ENCODE results near the gene ZNF579. TPM values are rescaled to one million over a fixed set of nuclear protein-coding genes. Genes with fewer than 3 reads are reported as not detected.

The ZNF579 gene
- total and polyA plus RNA-seq, 10 of the 15 experiments (the other 5 are each of a cell fraction or from before 2014, with no cell fraction given): 0.11 to 11.7 (median 1.5) TPM

- TF ChIP-seq SKIL (IDR thresholded peaks at IDR 0.05; ENCODE audit: low read depth, poor library complexity, severe bottlenecking) (no peak), RFX5 (IDR thresholded peaks at IDR 0.05; ENCODE audit: low read depth, low read length) (0 out of 2 replicates have a peak, but pooled peaks have one; percentile 10), MEF2B (IDR thresholded peaks at IDR 0.05; ENCODE audit: partially characterized antibody, poor library complexity, severe bottlenecking) (peak; percentile 21), POLR2A (IDR thresholded peaks at IDR 0.05; ENCODE audit: low read depth, low read length) (peak; percentile 50), PAX8 (IDR thresholded peaks at IDR 0.05) (no peak), POU2F2 (IDR thresholded peaks at IDR 0.05; ENCODE audit: borderline replicate concordance, low read depth, low read length) (0 out of 3 replicates have a peak, but pooled peaks have one; percentile 42), NR2F1 (conservative IDR thresholded peaks at IDR 0.05) (no peak)
- TF ChIP-seq, protein P1, sequence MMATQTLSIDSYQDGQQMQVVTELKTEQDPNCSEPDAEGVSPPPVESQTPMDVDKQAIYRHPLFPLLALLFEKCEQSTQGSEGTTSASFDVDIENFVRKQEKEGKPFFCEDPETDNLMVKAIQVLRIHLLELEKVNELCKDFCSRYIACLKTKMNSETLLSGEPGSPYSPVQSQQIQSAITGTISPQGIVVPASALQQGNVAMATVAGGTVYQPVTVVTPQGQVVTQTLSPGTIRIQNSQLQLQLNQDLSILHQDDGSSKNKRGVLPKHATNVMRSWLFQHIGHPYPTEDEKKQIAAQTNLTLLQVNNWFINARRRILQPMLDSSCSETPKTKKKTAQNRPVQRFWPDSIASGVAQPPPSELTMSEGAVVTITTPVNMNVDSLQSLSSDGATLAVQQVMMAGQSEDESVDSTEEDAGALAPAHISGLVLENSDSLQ (IDR thresholded peaks at IDR 0.05): peak; percentile 51
Measured at GRCh38 chr19:55598719-55599467, 18.2 kb upstream of the ZNF579 start (continued).

DNA sequence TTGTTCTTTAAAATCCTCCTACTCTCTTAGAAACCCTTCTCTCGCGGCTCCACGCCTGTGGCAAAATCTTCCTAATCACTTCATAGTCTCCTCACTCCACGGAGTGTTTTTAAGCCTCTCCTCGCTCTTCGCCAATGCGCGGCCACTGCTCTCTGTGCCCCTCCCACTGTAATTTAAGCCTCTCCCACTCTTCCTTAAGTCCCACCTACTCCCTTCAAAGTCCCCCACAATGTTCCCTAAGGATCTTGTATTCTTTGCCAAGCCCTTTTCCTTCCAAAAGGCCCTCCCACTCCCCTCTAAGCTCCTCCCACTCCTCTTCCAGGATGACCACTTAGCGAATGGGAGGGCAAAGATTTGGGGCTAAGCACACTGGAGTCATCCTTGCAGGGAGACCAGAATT, 17.4 kb upstream of the ZNF579 start:
- FAIRE-seq: no peak
- intact Hi-C loops (cut with micrococcal nuclease; ENCODE audit: unreplicated experiment) (no loop called here), in situ Hi-C loops (cut with MboI) (no loop called here)
- BruUV-seq (replicated peaks): no TSS peak
- RAD21 ChIA-PET (ENCODE audit: unreplicated experiment): interaction anchor here (1.9 to 2.6 kb wide), 2 partner anchors 11 to 122 kb away, joined by 8 to 11 read pairs; partner anchors contain the start of gene ZNF628
- Histone ChIP-seq H3K4me3 (no peak overlapping the region), H3K4me2 (ENCODE audit: control insufficient read depth, insufficient read depth) (no peak overlapping the region), H3K9me3 (replicated peaks; ENCODE audit: control insufficient read depth, insufficient read depth, low read length) (peaks cover 2% of the 10 kb centered on the region; the same call in 2 of the 3 replicates), H3K4me1 (ENCODE audit: control insufficient read depth, insufficient read depth, low read length) (peaks cover 6% of the 10 kb centered on the region; the same call in 1 of the 2 replicates), H3K27me3 (replicated peaks in 1 of 2; ENCODE audit: control insufficient read depth in 2 of 2, insufficient read depth in 2 of 2, low read length in 1 of 2) (no peaks in the 10 kb centered on the region), H3K79me2 (ENCODE audit: control insufficient read depth, insufficient read depth, low read length) (peaks cover 10% of the 10 kb centered on the region), H2AFZ (ENCODE audit: control insufficient read depth, low read depth, low read length) (no peak overlapping the region), H3K9ac (ENCODE audit: control insufficient read depth, insufficient read depth, low read length) (no peak overlapping the region), H3K27ac (ENCODE audit: control insufficient read depth, insufficient read depth) (no peak overlapping the region), H3K36me3 (ENCODE audit: control insufficient read depth in 2 of 2, insufficient read depth in 2 of 2, low read length in 1 of 2) (peaks cover 0 to 8% of the 10 kb centered on the region in 2 experiments; a peak in 1 of 4 replicates), H4K20me1 (ENCODE audit: control insufficient read depth, insufficient read depth) (no peaks in the 10 kb centered on the region)
- CTCF ChIA-PET: interaction anchor here (2.3 to 2.4 kb wide), 3 partner anchors 28 to 94 kb away, joined by 8 to 11 read pairs (median 9); no protein-coding TSS in a partner anchor
- SMC1A ChIA-PET (ENCODE audit: uncharacterized antibody, unreplicated experiment): interaction anchor here (0.9 to 2.3 kb wide), 3 partner anchors 9 to 38 kb away, joined by 3 to 16 read pairs (median 5); no protein-coding TSS in a partner anchor
- POLR2A ChIA-PET: interaction anchor here (0.7 kb wide), 1 partner anchor 67 kb away, joined by 3 read pairs; no protein-coding TSS in a partner anchor
- no peak for DNase-seq (ENCODE audit: low read depth, low spot score)
- WGBS (ENCODE audit: insufficient coverage, insufficient replicate concordance, low lambda C conversion rate, missing lambda C conversion rate): over 99% methylated on average over 9 of the region's 9 CpGs
- no peak for ATAC-seq
- TF ChIP-seq SRF (IDR thresholded peaks at IDR 0.05; ENCODE audit: low read depth in 2 of 2, low read length in 2 of 2) (no peak), RCOR1 (conservative IDR thresholded peaks at IDR 0.05; ENCODE audit: low read depth, low read length) (no peak), IKZF2 (IDR thresholded peaks at IDR 0.05) (no peak), ELK1 (IDR thresholded peaks at IDR 0.05; ENCODE audit: low read depth, low read length) (no peak), FOXM1 (IDR thresholded peaks at IDR 0.05; ENCODE audit: low read depth, low read length) (no peak), BHLHE40 (IDR thresholded peaks at IDR 0.05; ENCODE audit: borderline replicate concordance in 1 of 2, low read depth in 2 of 2, low read length in 1 of 2) (no peak), POLR2AphosphoS5 (IDR thresholded peaks at IDR 0.05; ENCODE audit: low read length) (no peak), MTA2 (IDR thresholded peaks at IDR 0.05; ENCODE audit: low read depth) (no peak)
- TF ChIP-seq, protein P2, sequence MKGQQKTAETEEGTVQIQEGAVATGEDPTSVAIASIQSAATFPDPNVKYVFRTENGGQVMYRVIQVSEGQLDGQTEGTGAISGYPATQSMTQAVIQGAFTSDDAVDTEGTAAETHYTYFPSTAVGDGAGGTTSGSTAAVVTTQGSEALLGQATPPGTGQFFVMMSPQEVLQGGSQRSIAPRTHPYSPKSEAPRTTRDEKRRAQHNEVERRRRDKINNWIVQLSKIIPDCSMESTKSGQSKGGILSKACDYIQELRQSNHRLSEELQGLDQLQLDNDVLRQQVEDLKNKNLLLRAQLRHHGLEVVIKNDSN (IDR thresholded peaks at IDR 0.05; ENCODE audit: borderline replicate concordance, extremely low read length, insufficient read depth, low read depth, low read length): no peak
